ENCODE data around the gene SPRN. TPM values are rescaled to one million over a fixed set of nuclear protein-coding genes. Genes with fewer than 3 reads are reported as not detected.
"Not testable (repeated sequence)": the region's sequence is repeated elsewhere in the genome, so short reads cannot be mapped to it uniquely, and the experiment has no call there.

Gene SPRN
- total RNA-seq, 1 donor from 2014 or later: 2.0 TPM

- no peak for DNase-seq
- Mint-ChIP-seq H3K4me3 (ENCODE audit: unreplicated experiment) (no peak overlapping the region), H3K9me3 (ENCODE audit: unreplicated experiment) (peaks cover 9% of the 10 kb centered on the region), H3K4me1 (ENCODE audit: low read depth, unreplicated experiment) (no peaks in the 10 kb centered on the region), H3K27ac (ENCODE audit: unreplicated experiment) (no peak overlapping the region), H3K36me3 (ENCODE audit: unreplicated experiment) (no peaks in the 10 kb centered on the region), H3K27me3 (ENCODE audit: unreplicated experiment) (peaks cover 2% of the 10 kb centered on the region)
- TF ChIP-seq CTCF (IDR thresholded peaks at IDR 0.05; ENCODE audit: partially characterized antibody, unreplicated experiment): no peak
Measured at GRCh38 chr10:133438711-133439273, 14.4 kb upstream of the SPRN start.

GRCh38 chr10:133432789-133433188, 8.4 kb upstream of the SPRN start:
- H3K4me3 Mint-ChIP-seq (ENCODE audit: unreplicated experiment); DNase-seq; H3K9me3 Mint-ChIP-seq (ENCODE audit: unreplicated experiment); H3K27me3 Mint-ChIP-seq (ENCODE audit: unreplicated experiment); H3K4me1 Mint-ChIP-seq (ENCODE audit: low read depth, unreplicated experiment); H3K27ac Mint-ChIP-seq (ENCODE audit: unreplicated experiment); H3K36me3 Mint-ChIP-seq (ENCODE audit: unreplicated experiment): not testable (repeated sequence)

- not testable (repeated sequence) for H3K27ac Mint-ChIP-seq (ENCODE audit: unreplicated experiment); DNase-seq; H3K9me3 Mint-ChIP-seq (ENCODE audit: unreplicated experiment); H3K36me3 Mint-ChIP-seq (ENCODE audit: unreplicated experiment); H3K4me1 Mint-ChIP-seq (ENCODE audit: low read depth, unreplicated experiment); H3K4me3 Mint-ChIP-seq (ENCODE audit: unreplicated experiment); H3K27me3 Mint-ChIP-seq (ENCODE audit: unreplicated experiment)
Measured at GRCh38 chr10:133431888-133432613, 7.6 kb upstream of the SPRN start.

GRCh38 chr10:133429571-133429970, 5.1 kb upstream of the SPRN start:
- not testable (repeated sequence) for H3K4me1 Mint-ChIP-seq (ENCODE audit: low read depth, unreplicated experiment); H3K27me3 Mint-ChIP-seq (ENCODE audit: unreplicated experiment); H3K27ac Mint-ChIP-seq (ENCODE audit: unreplicated experiment); H3K36me3 Mint-ChIP-seq (ENCODE audit: unreplicated experiment); H3K4me3 Mint-ChIP-seq (ENCODE audit: unreplicated experiment); DNase-seq; H3K9me3 Mint-ChIP-seq (ENCODE audit: unreplicated experiment)

- not testable (repeated sequence) for H3K27ac Mint-ChIP-seq (ENCODE audit: unreplicated experiment); DNase-seq
Measured at GRCh38 chr10:133424102-133424501, 323 bp downstream of the SPRN start.

GRCh38 chr10:133422807-133423771, 1.3 kb downstream of the SPRN start:
- Mint-ChIP-seq H3K4me1 (ENCODE audit: low read depth, unreplicated experiment) (no peaks in the 10 kb centered on the region), H3K9me3 (ENCODE audit: unreplicated experiment) (peaks cover 6% of the 10 kb centered on the region), H3K4me3 (ENCODE audit: unreplicated experiment) (no peak overlapping the region), H3K36me3 (ENCODE audit: unreplicated experiment) (no peaks in the 10 kb centered on the region), H3K27me3 (ENCODE audit: unreplicated experiment) (peaks cover 8% of the 10 kb centered on the region), H3K27ac (ENCODE audit: unreplicated experiment) (no peak overlapping the region)
- no peak for TF ChIP-seq CTCF (IDR thresholded peaks at IDR 0.05; ENCODE audit: partially characterized antibody, unreplicated experiment)
- DNase-seq: no peak

More at GRCh38 chr10:133424102-133424501, 323 bp downstream of the SPRN start:
- not testable (repeated sequence) for H3K27me3 Mint-ChIP-seq (ENCODE audit: unreplicated experiment); H3K4me3 Mint-ChIP-seq (ENCODE audit: unreplicated experiment); H3K36me3 Mint-ChIP-seq (ENCODE audit: unreplicated experiment); H3K4me1 Mint-ChIP-seq (ENCODE audit: low read depth, unreplicated experiment); H3K9me3 Mint-ChIP-seq (ENCODE audit: unreplicated experiment)
